Measurements from ENCODE around the gene ACTRT2. TPM values are rescaled to one million over a fixed set of nuclear protein-coding genes. Genes with fewer than 3 reads are reported as not detected.
A peak's percentile ranks its signal among the peaks of the same experiment; 100 is the strongest.

The ACTRT2 gene
- total RNA-seq, 4 donors from 2014 or later: not detected

- no peak for ATAC-seq
- peak overlapping the region in 1 of 2 donors; percentile 38 for H3K4me3 ChIP-seq
- no peak for TF ChIP-seq EP300 (IDR thresholded peaks at IDR 0.05)
- no peak for TF ChIP-seq POLR2AphosphoS5 (IDR thresholded peaks at IDR 0.05)
- 20% methylated on average over 7 of the region's 50 CpGs; no CpG with 5 or more reads in 1 of the 2 donors for WGBS, 2 donors (ENCODE audit: low coverage in 1 of 2)
- H3K36me3 ChIP-seq: no peaks in the 10 kb centered on the region
- H3K27ac ChIP-seq: no peak overlapping the region
- peaks cover 0 to 37% (median 8%) of the 10 kb centered on the region in 3 donors for H3K4me1 ChIP-seq
- H3K9me3 ChIP-seq: no peaks in the 10 kb centered on the region
- H3K27me3 ChIP-seq: peaks cover 98% of the 10 kb centered on the region
These were observed 41.5 kb downstream of the ACTRT2 start for GRCh38 chr1:3062616-3063378.

DNA sequence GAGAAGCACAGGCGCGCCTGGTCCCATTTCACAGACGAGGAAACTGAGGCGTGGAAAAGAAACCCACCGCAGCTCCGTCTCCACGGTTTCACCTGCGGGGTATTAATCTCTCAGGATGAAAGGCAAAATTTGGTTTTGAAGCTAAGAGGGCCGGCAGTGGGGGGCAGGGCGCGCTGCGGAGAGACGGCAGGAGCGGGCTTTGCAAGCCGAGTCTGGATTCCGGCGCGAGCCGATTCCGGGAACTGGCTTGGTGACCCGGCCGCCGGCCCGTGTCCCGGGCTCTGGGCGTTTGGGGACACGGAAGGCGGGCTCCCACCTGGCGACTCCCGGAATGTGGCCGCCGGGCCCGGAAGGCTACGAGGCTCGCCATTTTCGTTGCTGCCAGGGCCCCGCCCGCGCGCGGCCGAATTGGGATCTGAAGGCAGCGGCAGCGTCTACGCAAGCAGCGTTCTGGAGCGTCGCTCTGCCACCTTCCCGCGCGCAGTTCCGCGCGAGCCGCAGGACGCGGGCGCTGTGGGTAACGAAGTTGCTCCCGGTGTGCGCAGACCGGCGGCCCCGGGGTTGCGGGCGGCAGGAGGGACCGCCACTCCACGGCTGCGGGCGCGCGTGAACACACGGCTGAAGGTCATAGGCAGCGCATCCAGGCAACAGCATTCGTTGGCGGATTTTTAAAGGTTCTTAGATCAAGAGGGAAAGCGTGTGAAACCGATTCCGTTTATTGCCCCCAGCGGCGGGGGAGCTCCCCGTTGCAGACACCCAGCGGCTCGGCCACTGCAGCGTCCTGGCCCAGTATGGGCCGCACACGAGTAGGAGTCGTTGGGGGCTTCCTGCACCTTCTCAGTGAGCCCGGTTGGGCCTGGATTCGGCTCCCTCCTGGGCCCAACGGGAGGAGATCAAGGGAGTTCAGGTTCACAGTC, 42.4 kb downstream of the ACTRT2 start:
- ATAC-seq: no peak
- Histone ChIP-seq H3K9me3 (no peaks in the 10 kb centered on the region), H3K4me3 (peak overlapping the region in 1 of 2 donors; percentile 38), H3K27me3 (peaks cover 98% of the 10 kb centered on the region), H3K36me3 (no peaks in the 10 kb centered on the region), H3K4me1 (peaks cover 0 to 45% (median 17%) of the 10 kb centered on the region in 3 donors), H3K27ac (no peak overlapping the region)
- WGBS, 2 donors (ENCODE audit: low coverage in 1 of 2): 44 to 51% methylated on average over 17 of the region's 91 CpGs
- no peak for TF ChIP-seq POLR2A (IDR thresholded peaks at IDR 0.05)
- no peak for TF ChIP-seq EP300 (IDR thresholded peaks at IDR 0.05)
- TF ChIP-seq POLR2AphosphoS5 (IDR thresholded peaks at IDR 0.05): no peak
- TF ChIP-seq, protein P1, sequence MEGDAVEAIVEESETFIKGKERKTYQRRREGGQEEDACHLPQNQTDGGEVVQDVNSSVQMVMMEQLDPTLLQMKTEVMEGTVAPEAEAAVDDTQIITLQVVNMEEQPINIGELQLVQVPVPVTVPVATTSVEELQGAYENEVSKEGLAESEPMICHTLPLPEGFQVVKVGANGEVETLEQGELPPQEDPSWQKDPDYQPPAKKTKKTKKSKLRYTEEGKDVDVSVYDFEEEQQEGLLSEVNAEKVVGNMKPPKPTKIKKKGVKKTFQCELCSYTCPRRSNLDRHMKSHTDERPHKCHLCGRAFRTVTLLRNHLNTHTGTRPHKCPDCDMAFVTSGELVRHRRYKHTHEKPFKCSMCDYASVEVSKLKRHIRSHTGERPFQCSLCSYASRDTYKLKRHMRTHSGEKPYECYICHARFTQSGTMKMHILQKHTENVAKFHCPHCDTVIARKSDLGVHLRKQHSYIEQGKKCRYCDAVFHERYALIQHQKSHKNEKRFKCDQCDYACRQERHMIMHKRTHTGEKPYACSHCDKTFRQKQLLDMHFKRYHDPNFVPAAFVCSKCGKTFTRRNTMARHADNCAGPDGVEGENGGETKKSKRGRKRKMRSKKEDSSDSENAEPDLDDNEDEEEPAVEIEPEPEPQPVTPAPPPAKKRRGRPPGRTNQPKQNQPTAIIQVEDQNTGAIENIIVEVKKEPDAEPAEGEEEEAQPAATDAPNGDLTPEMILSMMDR (IDR thresholded peaks at IDR 0.05): no peak

GRCh38 chr1:3064296-3064850, 43.1 kb downstream of the ACTRT2 start:
- peak overlapping the region in 1 of 2 donors; percentile 38 for H3K4me3 ChIP-seq
- H3K27ac ChIP-seq: no peak overlapping the region
- H3K27me3 ChIP-seq: peaks cover 96% of the 10 kb centered on the region
- H3K36me3 ChIP-seq: no peaks in the 10 kb centered on the region
- no peaks in the 10 kb centered on the region for H3K9me3 ChIP-seq
- TF ChIP-seq, protein P1 (IDR thresholded peaks at IDR 0.05): no peak
- TF ChIP-seq EP300 (IDR thresholded peaks at IDR 0.05) (no peak), POLR2AphosphoS5 (IDR thresholded peaks at IDR 0.05) (no peak), POLR2A (IDR thresholded peaks at IDR 0.05) (no peak)
- 42% methylated on average over 3 of the region's 17 CpGs; no CpG with 5 or more reads in 1 of the 2 donors for WGBS, 2 donors (ENCODE audit: low coverage in 1 of 2)
- ATAC-seq: no peak
- H3K4me1 ChIP-seq: peaks cover 0 to 50% (median 18%) of the 10 kb centered on the region in 3 donors

DNA sequence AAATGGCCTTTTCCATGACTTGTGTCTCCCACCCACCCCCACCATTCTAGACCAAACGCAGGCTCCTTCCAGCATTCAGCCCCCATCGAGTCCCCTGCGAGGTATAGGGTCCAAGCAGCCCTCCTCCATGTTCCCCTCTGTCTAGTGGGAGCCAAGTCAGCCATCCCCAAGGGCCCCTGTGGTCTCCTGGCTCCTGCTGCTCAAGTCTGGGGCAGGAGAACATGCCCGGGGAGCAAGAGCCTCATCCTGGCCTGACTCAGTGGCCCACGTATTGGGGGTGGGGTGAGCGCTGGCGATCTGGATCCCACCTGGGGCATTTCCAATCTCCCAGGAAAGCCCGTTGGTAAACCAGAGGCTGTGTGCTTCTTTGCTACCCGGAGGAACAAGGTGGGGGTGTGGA, 43.6 kb downstream of the ACTRT2 start:
- TF ChIP-seq POLR2A (IDR thresholded peaks at IDR 0.05) (no peak), POLR2AphosphoS5 (IDR thresholded peaks at IDR 0.05) (no peak), EP300 (IDR thresholded peaks at IDR 0.05) (no peak)
- TF ChIP-seq, protein P1 (IDR thresholded peaks at IDR 0.05): no peak
- no CpG with 5 or more reads among the region's 9 CpGs for WGBS, 2 donors (ENCODE audit: low coverage in 1 of 2)
- no peaks in the 10 kb centered on the region for H3K9me3 ChIP-seq
- H3K4me1 ChIP-seq: peaks cover 0 to 50% (median 18%) of the 10 kb centered on the region in 3 donors
- no peak for ATAC-seq
- H3K27ac ChIP-seq: no peak overlapping the region
- no peak overlapping the region for H3K4me3 ChIP-seq
- H3K36me3 ChIP-seq: no peaks in the 10 kb centered on the region
- peaks cover 97% of the 10 kb centered on the region for H3K27me3 ChIP-seq

DNA sequence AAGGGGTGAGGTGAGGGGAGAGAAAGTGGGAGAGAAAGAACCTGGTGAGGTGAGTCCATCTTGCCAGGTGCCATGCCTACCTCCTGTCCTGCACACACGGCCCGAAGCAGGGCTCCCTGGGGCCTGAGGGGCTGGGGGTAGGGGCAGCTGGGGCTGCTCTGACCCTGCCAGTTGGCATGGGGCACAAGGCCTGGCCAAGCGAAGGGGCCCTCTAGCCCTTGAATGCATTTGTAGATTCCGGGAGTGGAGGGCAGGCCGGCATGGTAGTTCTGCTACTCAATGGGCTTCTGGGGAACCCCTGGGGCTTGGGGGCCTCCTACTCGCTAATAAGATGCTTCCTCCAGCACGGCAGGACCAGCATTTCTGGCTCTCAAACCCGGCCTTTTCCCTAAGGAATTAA, 44.1 kb downstream of the ACTRT2 start:
- no peak for TF ChIP-seq POLR2A (IDR thresholded peaks at IDR 0.05)
- no peak for TF ChIP-seq POLR2AphosphoS5 (IDR thresholded peaks at IDR 0.05)
- TF ChIP-seq EP300 (IDR thresholded peaks at IDR 0.05): no peak
- TF ChIP-seq, protein P1 (IDR thresholded peaks at IDR 0.05): no peak
- no peak for ATAC-seq
- H3K4me3 ChIP-seq: no peak overlapping the region
- H3K9me3 ChIP-seq: no peaks in the 10 kb centered on the region
- 56% methylated on average over 2 of the region's 8 CpGs; no CpG with 5 or more reads in 1 of the 2 donors for WGBS, 2 donors (ENCODE audit: low coverage in 1 of 2)
- peaks cover 94% of the 10 kb centered on the region for H3K27me3 ChIP-seq
- peaks cover 0 to 51% (median 18%) of the 10 kb centered on the region in 3 donors for H3K4me1 ChIP-seq
- H3K27ac ChIP-seq: no peak overlapping the region
- no peaks in the 10 kb centered on the region for H3K36me3 ChIP-seq

Measured in gastroesophageal sphincter (tissue), 4 donors.